ENCODE data around the gene BARD1. TPM values are rescaled to one million over a fixed set of nuclear protein-coding genes. Genes with fewer than 3 reads are reported as not detected.

BARD1 gene
- total and polyA plus RNA-seq, 4 donors, result 0.54 to 11.3 (median 3.0) TPM

- Histone ChIP-seq H3K27me3 (ENCODE audit: control insufficient read depth in 4 of 4, insufficient read depth in 4 of 4, low read length in 3 of 4) (no peaks in the 10 kb centered on the region), H3K4me1 (ENCODE audit: control insufficient read depth in 4 of 4, insufficient read depth in 4 of 4, low read length in 3 of 4) (no peaks in the 10 kb centered on the region), H3K4me3 (ENCODE audit: low read depth in 1 of 3, low read length in 3 of 3) (no peak overlapping the region), H3K9ac (ENCODE audit: low read depth in 1 of 2, low read length in 2 of 2) (no peak overlapping the region), H3K36me3 (ENCODE audit: control insufficient read depth in 4 of 4, insufficient read depth in 3 of 4, low read depth in 1 of 4, low read length in 3 of 4) (no peaks in the 10 kb centered on the region), H3K27ac (ENCODE audit: low read depth in 1 of 2, low read length in 2 of 2) (no peak overlapping the region), H3K9me3 (ENCODE audit: control insufficient read depth in 4 of 4, low read length in 3 of 4) (no peaks in the 10 kb centered on the region)
- no peak for DNase-seq (ENCODE audit: low spot score)
- WGBS, result 96% methylated on average over 1 of the region's 1 CpG
- TF ChIP-seq SP1 (IDR thresholded peaks at IDR 0.05), result no peak
- no peak for TF ChIP-seq JUND (IDR thresholded peaks at IDR 0.05)
- TF ChIP-seq HNF4G (IDR thresholded peaks at IDR 0.05), result no peak
- TF ChIP-seq GABPA (IDR thresholded peaks at IDR 0.05 in 1 of 2, conservative IDR thresholded peaks at IDR 0.05 in 1 of 2), result no peak
- TF ChIP-seq REST (IDR thresholded peaks at IDR 0.05), result no peak
- TF ChIP-seq YY1 (IDR thresholded peaks at IDR 0.05), result no peak
- TF ChIP-seq TAF1 (conservative IDR thresholded peaks at IDR 0.05), result no peak
- TF ChIP-seq EGR1 (IDR thresholded peaks at IDR 0.05; ENCODE audit: low read depth in 2 of 2), result no peak
- TF ChIP-seq CTCF (IDR thresholded peaks at IDR 0.05; ENCODE audit: low read depth, low read length, missing input control), result no peak
- no peak for TF ChIP-seq MAX (IDR thresholded peaks at IDR 0.05)
- TF ChIP-seq, protein P1, sequence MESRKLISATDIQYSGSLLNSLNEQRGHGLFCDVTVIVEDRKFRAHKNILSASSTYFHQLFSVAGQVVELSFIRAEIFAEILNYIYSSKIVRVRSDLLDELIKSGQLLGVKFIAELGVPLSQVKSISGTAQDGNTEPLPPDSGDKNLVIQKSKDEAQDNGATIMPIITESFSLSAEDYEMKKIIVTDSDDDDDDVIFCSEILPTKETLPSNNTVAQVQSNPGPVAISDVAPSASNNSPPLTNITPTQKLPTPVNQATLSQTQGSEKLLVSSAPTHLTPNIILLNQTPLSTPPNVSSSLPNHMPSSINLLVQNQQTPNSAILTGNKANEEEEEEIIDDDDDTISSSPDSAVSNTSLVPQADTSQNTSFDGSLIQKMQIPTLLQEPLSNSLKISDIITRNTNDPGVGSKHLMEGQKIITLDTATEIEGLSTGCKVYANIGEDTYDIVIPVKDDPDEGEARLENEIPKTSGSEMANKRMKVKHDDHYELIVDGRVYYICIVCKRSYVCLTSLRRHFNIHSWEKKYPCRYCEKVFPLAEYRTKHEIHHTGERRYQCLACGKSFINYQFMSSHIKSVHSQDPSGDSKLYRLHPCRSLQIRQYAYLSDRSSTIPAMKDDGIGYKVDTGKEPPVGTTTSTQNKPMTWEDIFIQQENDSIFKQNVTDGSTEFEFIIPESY (IDR thresholded peaks at IDR 0.05), result no peak
- TF ChIP-seq HNF4A (conservative IDR thresholded peaks at IDR 0.05), result no peak
- TF ChIP-seq NR2F2 (IDR thresholded peaks at IDR 0.05), result no peak
- TF ChIP-seq RXRA (IDR thresholded peaks at IDR 0.05), result no peak
- TF ChIP-seq FOXA1 (IDR thresholded peaks at IDR 0.05), result no peak
Measured at GRCh38 chr2:214742119-214742518, 67.4 kb downstream of the BARD1 start.

DNA sequence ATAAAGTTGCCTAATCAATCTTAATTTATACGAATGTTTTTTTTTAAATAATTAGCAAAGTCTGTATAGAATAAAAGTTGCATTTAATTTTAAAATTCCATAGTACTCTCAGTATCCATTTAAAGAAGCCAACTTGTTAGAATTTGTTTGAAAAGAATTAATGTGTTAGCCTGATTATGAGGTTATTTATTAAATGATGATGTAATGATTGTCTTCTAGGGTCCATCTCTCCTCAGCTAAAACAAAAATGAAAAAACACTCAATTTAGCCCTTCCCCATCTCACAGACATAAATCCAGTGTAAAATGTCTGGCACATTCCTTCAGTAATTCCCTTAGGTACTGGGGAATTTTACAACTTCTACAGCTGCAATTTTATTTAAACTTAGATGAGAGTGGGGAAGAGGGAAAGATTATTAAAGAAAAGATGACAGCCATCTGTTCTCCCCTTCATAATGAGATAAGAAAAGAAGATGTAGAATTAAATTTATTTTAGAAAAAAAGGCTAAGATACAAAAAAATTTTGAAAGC lies 68.6 kb downstream of the BARD1 start:
- 94% methylated on average over 1 of the region's 1 CpG for WGBS
- DNase-seq (ENCODE audit: low spot score), result no peak
- no peak for TF ChIP-seq YY1 (IDR thresholded peaks at IDR 0.05)

More for the DNA sequence above, 68.6 kb downstream of the BARD1 start:
- H3K27me3 ChIP-seq (ENCODE audit: control insufficient read depth in 4 of 4, insufficient read depth in 4 of 4, low read length in 3 of 4), result no peaks in the 10 kb centered on the region
- no peaks in the 10 kb centered on the region for H3K4me1 ChIP-seq (ENCODE audit: control insufficient read depth in 4 of 4, insufficient read depth in 4 of 4, low read length in 3 of 4)
- no peak overlapping the region for H3K9ac ChIP-seq (ENCODE audit: low read depth in 1 of 2, low read length in 2 of 2)
- no peaks in the 10 kb centered on the region for H3K9me3 ChIP-seq (ENCODE audit: control insufficient read depth in 4 of 4, low read length in 3 of 4)
- H3K4me3 ChIP-seq (ENCODE audit: low read depth in 1 of 3, low read length in 3 of 3), result no peak overlapping the region
- H3K27ac ChIP-seq (ENCODE audit: low read depth in 1 of 2, low read length in 2 of 2), result no peak overlapping the region
- H3K36me3 ChIP-seq (ENCODE audit: control insufficient read depth in 4 of 4, insufficient read depth in 3 of 4, low read depth in 1 of 4, low read length in 3 of 4), result no peaks in the 10 kb centered on the region

Measured in liver (tissue), 9 donors.